GM23248 (cell line): ENCODE measurements around the gene TXNDC15.

ENCODE experiments used
- EZH2 ChIP-seq: fragments of 200-600 bp; sonication (generic); IDR thresholded peaks from 2 replicates; pipeline ENCODE4 v1.6.1; 2018; ENCODE audit warnings: antibody characterized with exemption, mild to moderate bottlenecking; ENCODE audit not compliant: insufficient read depth, poor library complexity, severe bottlenecking
- EZH2phosphoT487 ChIP-seq: fragments of 200-600 bp; sonication (generic); IDR thresholded peaks from 2 replicates; pipeline ENCODE4 v1.6.1; 2018; ENCODE audit warnings: antibody characterized with exemption, moderate library complexity, mild to moderate bottlenecking, low read depth; ENCODE audit not compliant: insufficient read depth

DNA sequence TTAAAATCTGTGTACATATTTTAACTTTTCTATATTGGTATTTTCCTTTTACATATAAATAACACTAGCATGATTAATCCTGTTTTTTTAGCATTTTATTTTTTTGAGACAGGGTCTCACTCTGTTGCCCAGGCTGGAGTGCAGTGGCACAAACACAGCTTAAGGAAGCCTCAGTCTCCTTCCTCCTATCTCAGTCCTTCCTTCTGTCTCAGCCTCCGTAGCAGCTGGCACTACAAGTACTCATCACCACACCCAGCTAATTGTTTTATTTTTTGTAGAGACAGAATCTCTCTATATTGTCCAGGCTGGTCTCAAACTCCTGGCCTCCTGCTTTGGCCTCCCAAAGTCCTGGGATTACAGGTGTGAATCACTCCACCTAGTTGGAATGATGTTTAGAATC, 29.9 kb upstream of the TXNDC15 start:
- TF ChIP-seq EZH2: no peak
- no peak for TF ChIP-seq EZH2phosphoT487
